Esophagus muscularis mucosa (tissue), 4 donors: ENCODE measurements around the gene KCNA3. TPM values are rescaled to one million over a fixed set of nuclear protein-coding genes. Genes with fewer than 3 reads are reported as not detected.

Experiments used
- DNase-seq: peaks from one replicate; pipeline ENCODE4 v3.0.0-alpha.2; 2017; ENCODE audit errors: extremely low spot score
- H3K27ac ChIP-seq, 4 donors: fragments of 200-600 bp; sonication (generic); replicated peaks in 1 of 4; 1 replicate in 3 of 4; 2 replicates in 1 of 4; pipeline ENCODE4 v1.5.1; 2016 to 2019; ENCODE audit warnings: mild to moderate bottlenecking in 1 of 4
- H3K27me3 ChIP-seq, 4 donors: fragments of 200-600 bp; sonication (generic); one replicate each; pipeline versions ENCODE4 v1.5.1 to v1.6.0; 2016 to 2019
- H3K36me3 ChIP-seq, 4 donors: fragments of 200-600 bp; sonication (generic); one replicate each; pipeline ENCODE4 v1.5.1; 2016 to 2019
- H3K4me1 ChIP-seq, 4 donors: fragments of 200-600 bp; sonication (generic); one replicate each; pipeline ENCODE4 v1.5.1; 2016 to 2019
- H3K4me3 ChIP-seq, 4 donors: fragments of 200-600 bp; sonication (generic); 1 replicate in 2 of 4; 2 replicates in 2 of 4; pipeline ENCODE4 v1.5.1; 2016 to 2019; ENCODE audit warnings: mild to moderate bottlenecking in 4 of 4, moderate library complexity in 1 of 4
- H3K9me3 ChIP-seq, 4 donors: fragments of 200-600 bp; sonication (generic); 1 replicate in 3 of 4; 2 replicates in 1 of 4; pipeline ENCODE4 v1.5.1; 2016 to 2019
- EP300 ChIP-seq: sonication (generic); formaldehyde crosslinking; IDR thresholded peaks from one replicate; pipeline ENCODE4 v1.6.1; 2017; ENCODE audit warnings: antibody characterized with exemption
- POLR2A ChIP-seq: fragments of 450-650 bp; IDR thresholded peaks from one replicate; pipeline ENCODE4 v1.6.1; 2017; ENCODE audit warnings: antibody characterized with exemption, moderate library complexity, mild to moderate bottlenecking, low read depth
- POLR2AphosphoS5 ChIP-seq, 2 donors: sonication (generic); formaldehyde crosslinking; IDR thresholded peaks; one replicate each; pipeline ENCODE4 v1.6.1; 2017; ENCODE audit warnings: antibody characterized with exemption in 2 of 2
- WGBS: methylation state at CpG from one replicate; pipeline ENCODE4 v1.1.5; 2018; 5-methylcytosine and 5-hydroxymethylcytosine counted together
- intact Hi-C: fragments of 100-400 bp; cut with DNase I; formaldehyde crosslinking; loops from one replicate; pipeline ENCODE4 v1.15.1; 2023
- total RNA-seq, 4 donors: library from RNA; depleted of rRNA; stranded (reverse); fragments of >200 nt; gene quantifications; one replicate each; pipeline versions ENCODE4 v1.1.0 to v1.2.1, GENCODE V29; 2016
- TF ChIP-seq, protein P1 (sequence below), 3 experiments: fragments of 200-600 bp in 2 of 3; fragments of 450-650 bp in 1 of 3; sonication (generic) in 2 of 3; IDR thresholded peaks; one replicate each; pipeline ENCODE4 v1.5.1; 2017 to 2019; ENCODE audit warnings: antibody characterized with exemption in 3 of 3, mild to moderate bottlenecking in 2 of 3, moderate library complexity in 1 of 3

Gene KCNA3
- total RNA-seq, 4 donors from 2014 or later: 0.80 to 3.1 (median 1.6) TPM

- no peak for TF ChIP-seq POLR2A
- TF ChIP-seq, protein P1, sequence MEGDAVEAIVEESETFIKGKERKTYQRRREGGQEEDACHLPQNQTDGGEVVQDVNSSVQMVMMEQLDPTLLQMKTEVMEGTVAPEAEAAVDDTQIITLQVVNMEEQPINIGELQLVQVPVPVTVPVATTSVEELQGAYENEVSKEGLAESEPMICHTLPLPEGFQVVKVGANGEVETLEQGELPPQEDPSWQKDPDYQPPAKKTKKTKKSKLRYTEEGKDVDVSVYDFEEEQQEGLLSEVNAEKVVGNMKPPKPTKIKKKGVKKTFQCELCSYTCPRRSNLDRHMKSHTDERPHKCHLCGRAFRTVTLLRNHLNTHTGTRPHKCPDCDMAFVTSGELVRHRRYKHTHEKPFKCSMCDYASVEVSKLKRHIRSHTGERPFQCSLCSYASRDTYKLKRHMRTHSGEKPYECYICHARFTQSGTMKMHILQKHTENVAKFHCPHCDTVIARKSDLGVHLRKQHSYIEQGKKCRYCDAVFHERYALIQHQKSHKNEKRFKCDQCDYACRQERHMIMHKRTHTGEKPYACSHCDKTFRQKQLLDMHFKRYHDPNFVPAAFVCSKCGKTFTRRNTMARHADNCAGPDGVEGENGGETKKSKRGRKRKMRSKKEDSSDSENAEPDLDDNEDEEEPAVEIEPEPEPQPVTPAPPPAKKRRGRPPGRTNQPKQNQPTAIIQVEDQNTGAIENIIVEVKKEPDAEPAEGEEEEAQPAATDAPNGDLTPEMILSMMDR (IDR thresholded peaks at IDR 0.05): no peak
- no peak for TF ChIP-seq POLR2AphosphoS5 (IDR thresholded peaks at IDR 0.05)
- TF ChIP-seq EP300: no peak
- Histone ChIP-seq H3K4me1 (no peaks in the 10 kb centered on the region), H3K27ac (no peak overlapping the region), H3K4me3 (no peak overlapping the region), H3K36me3 (no peaks in the 10 kb centered on the region), H3K27me3 (peaks cover 0 to 44% (median 0%) of the 10 kb centered on the region in 4 donors), H3K9me3 (no peaks in the 10 kb centered on the region)
- WGBS: 81% methylated on average over 2 of the region's 2 CpGs
- intact Hi-C loops: no loop called here
- no peak for DNase-seq
These were observed 9.8 kb upstream of the KCNA3 start for GRCh38 chr1:110684491-110684890.

- TF ChIP-seq EP300: no peak
- TF ChIP-seq POLR2AphosphoS5 (IDR thresholded peaks at IDR 0.05): no peak
- TF ChIP-seq, protein P1 (IDR thresholded peaks at IDR 0.05): no peak
- no peak for TF ChIP-seq POLR2A
- Histone ChIP-seq H3K27me3 (peaks cover 0 to 59% (median 1%) of the 10 kb centered on the region in 4 donors), H3K4me1 (no peaks in the 10 kb centered on the region), H3K4me3 (no peak overlapping the region), H3K9me3 (no peaks in the 10 kb centered on the region), H3K36me3 (no peaks in the 10 kb centered on the region), H3K27ac (no peak overlapping the region)
- intact Hi-C loops: no loop called here
- 82% methylated on average over 1 of the region's 1 CpG for WGBS
- DNase-seq: no peak
These were observed 8.2 kb upstream of the KCNA3 start for GRCh38 chr1:110682898-110683297.

DNA sequence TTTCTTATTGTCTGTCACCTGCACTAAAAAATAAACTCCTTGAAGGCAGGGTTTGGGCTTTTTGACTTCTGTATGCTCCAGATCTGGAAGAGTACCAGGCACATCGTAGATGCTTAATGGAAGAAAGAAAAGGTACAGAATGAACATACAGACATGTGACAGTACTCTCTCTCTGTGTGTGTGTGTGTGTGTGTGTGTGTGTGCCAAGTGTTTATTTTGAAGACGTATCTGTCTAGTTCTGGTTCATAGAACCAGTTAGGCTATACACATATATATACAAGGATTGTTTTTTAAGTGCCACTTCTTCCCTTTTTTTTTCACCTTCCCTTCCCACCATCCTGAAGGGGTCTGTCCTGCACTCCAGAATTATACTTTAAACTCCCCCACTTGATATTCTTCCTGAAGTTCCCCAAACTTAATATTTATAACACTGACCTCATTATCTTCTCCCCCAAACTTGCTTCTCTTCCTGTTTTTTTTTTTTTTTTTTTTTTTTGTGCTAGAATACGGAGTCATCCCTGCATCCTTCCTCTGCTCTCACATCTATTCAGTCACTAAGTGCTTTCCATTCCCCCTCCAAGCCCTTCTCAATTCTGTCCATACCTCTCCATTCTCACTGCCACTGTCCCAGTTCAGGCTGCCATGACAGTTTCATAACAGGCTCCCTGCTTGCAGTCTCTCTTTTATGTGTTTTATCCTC lies 5.4 kb upstream of the KCNA3 start:
- H3K4me3 ChIP-seq: no peak overlapping the region
- no peak overlapping the region for H3K27ac ChIP-seq
- TF ChIP-seq, protein P1 (IDR thresholded peaks at IDR 0.05): no peak
- no peak for TF ChIP-seq POLR2A
- TF ChIP-seq POLR2AphosphoS5 (IDR thresholded peaks at IDR 0.05): no peak
- no peak for TF ChIP-seq EP300
- peaks cover 3 to 6% (median 4%) of the 10 kb centered on the region in 4 donors for H3K4me1 ChIP-seq
- WGBS: 38% methylated on average over 3 of the region's 3 CpGs
- H3K36me3 ChIP-seq: no peaks in the 10 kb centered on the region
- DNase-seq: no peak
- H3K27me3 ChIP-seq: peaks cover under 1 to 65% (median 6%) of the 10 kb centered on the region in 4 donors
- H3K9me3 ChIP-seq: no peaks in the 10 kb centered on the region
- intact Hi-C loops: no loop called here

- H3K27ac ChIP-seq: no peak overlapping the region
- H3K27me3 ChIP-seq: peaks cover 7 to 79% (median 29%) of the 10 kb centered on the region in 4 donors
- no peak overlapping the region for H3K4me3 ChIP-seq
- WGBS: 51% methylated on average over 3 of the region's 3 CpGs
- no peak for DNase-seq
- TF ChIP-seq, protein P1 (IDR thresholded peaks at IDR 0.05): no peak
- TF ChIP-seq POLR2A (no peak), POLR2AphosphoS5 (IDR thresholded peaks at IDR 0.05) (no peak), EP300 (no peak)
- H3K9me3 ChIP-seq: no peaks in the 10 kb centered on the region
- H3K36me3 ChIP-seq: no peaks in the 10 kb centered on the region
- H3K4me1 ChIP-seq: peaks cover 17 to 23% (median 18%) of the 10 kb centered on the region in 4 donors
- intact Hi-C loops: no loop called here
These were observed 2.8 kb upstream of the KCNA3 start for GRCh38 chr1:110677526-110677925.

DNA sequence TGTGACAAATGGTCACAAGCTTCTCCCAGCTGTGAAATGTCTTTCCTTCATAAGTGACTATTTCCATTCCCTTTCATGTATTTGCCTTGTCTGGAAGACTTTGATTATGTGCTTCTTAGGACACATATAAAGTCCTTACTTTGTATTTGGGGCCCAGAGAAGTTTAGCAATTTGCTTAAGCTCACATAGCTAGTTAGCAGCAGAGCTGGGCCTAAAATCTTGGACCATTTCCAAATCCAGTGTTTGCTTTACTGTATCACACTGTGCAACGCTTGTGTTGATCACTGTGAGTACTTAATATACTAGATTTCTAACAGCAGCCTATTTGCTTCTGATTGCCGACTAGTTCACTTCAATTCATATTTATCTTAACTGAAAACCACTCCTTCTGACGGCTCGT lies 2.2 kb upstream of the KCNA3 start:
- WGBS: 66% methylated on average over 4 of the region's 4 CpGs

More for the DNA sequence above, 2.2 kb upstream of the KCNA3 start:
- Histone ChIP-seq H3K36me3 (no peaks in the 10 kb centered on the region), H3K4me3 (no peak overlapping the region), H3K27me3 (peaks cover 7 to 84% (median 29%) of the 10 kb centered on the region in 4 donors), H3K27ac (no peak overlapping the region), H3K9me3 (no peaks in the 10 kb centered on the region), H3K4me1 (peaks cover 17 to 23% (median 18%) of the 10 kb centered on the region in 4 donors)
- DNase-seq: no peak
- intact Hi-C loops: no loop called here
- TF ChIP-seq EP300 (no peak), POLR2AphosphoS5 (IDR thresholded peaks at IDR 0.05) (no peak), POLR2A (no peak)
- TF ChIP-seq, protein P1 (IDR thresholded peaks at IDR 0.05): no peak
